GM12878 (cell line): ENCODE data around the gene MAST2. TPM values are rescaled to one million over a fixed set of nuclear protein-coding genes. Genes with fewer than 3 reads are reported as not detected.

Experiments used
- ATAC-seq: fragments of 200-7000 bp; cut with Tn5 transposase; 3 replicates; pipeline ENCODE4 v1.9.1; 2020; ENCODE audit warnings: mild to moderate bottlenecking, moderate library complexity
- BruUV-seq: library from RNA; stranded (reverse); fragments of 400-500 nt; replicated peaks from 2 replicates; lab custom pipeline; 2021; lab: Mats Ljungman, UMichigan
- CTCF ChIA-PET: fragments of 300-600 bp; sonication (Branson Sonifier 250); formaldehyde crosslinking; extraction: SDS; loops from one replicate; lab custom pipeline; 2021; ENCODE audit warnings: inconsistent platforms; lab: Yijun Ruan, JAX
- POLR2A ChIA-PET: fragments of 350-600 bp; formaldehyde crosslinking; extraction: SDS; loops from one replicate; lab custom pipeline; 2021; ENCODE audit warnings: inconsistent platforms; lab: Charles Lee
- RAD21 ChIA-PET: fragments of 300-600 bp; sonication (Branson Sonifier 250); formaldehyde crosslinking; loops from one replicate; lab custom pipeline; 2023; ENCODE audit warnings: antibody characterized with exemption; ENCODE audit not compliant: unreplicated experiment; lab: Charles Lee
- SMC1A ChIA-PET: fragments of 300-600 bp; sonication (Branson Sonifier 250); formaldehyde crosslinking; loops from one replicate; lab custom pipeline; 2023; ENCODE audit not compliant: unreplicated experiment, uncharacterized antibody; lab: Charles Lee
- DNase-seq: peaks from one replicate; pipeline ENCODE4 v3.0.0-alpha.2; 2011; ENCODE audit warnings: low read depth, low spot score
- FAIRE-seq: peaks from 3 replicates; lab custom pipeline; 2011; peaks lifted over from hg19 to GRCh38; lab: Jason Lieb, UNC
- H2AFZ ChIP-seq: 2 replicates; pipeline ENCODE4 v1.6.0; 2011; ENCODE audit warnings: low read depth, low read length, control low read depth; ENCODE audit not compliant: control insufficient read depth
- H3K27ac ChIP-seq: 2 replicates; pipeline ENCODE4 v1.5.1; 2011; ENCODE audit warnings: control low read depth; ENCODE audit not compliant: control insufficient read depth, insufficient read depth
- H3K27me3 ChIP-seq, 2 experiments: replicated peaks in 1 of 2; 2 replicates each; pipeline versions ENCODE4 v1.6.0 to v1.6.1; 2011; ENCODE audit warnings: low read length in 1 of 2; ENCODE audit not compliant: control insufficient read depth in 2 of 2, insufficient read depth in 2 of 2
- H3K36me3 ChIP-seq, 2 experiments: 2 replicates each; pipeline ENCODE4 v1.5.1; 2011; ENCODE audit warnings: low read length in 1 of 2; ENCODE audit not compliant: control insufficient read depth in 2 of 2, insufficient read depth in 2 of 2
- H3K4me1 ChIP-seq: 2 replicates; pipeline ENCODE4 v1.6.1; 2011; ENCODE audit warnings: mild to moderate bottlenecking, low read length, moderate library complexity, mixed read lengths; ENCODE audit not compliant: control insufficient read depth, insufficient read depth
- H3K4me2 ChIP-seq: 2 replicates; pipeline ENCODE4 v1.6.0; 2011; ENCODE audit warnings: control low read depth; ENCODE audit not compliant: control insufficient read depth, insufficient read depth
- H3K4me3 ChIP-seq: fragments of 200-600 bp; sonication (generic); 2 replicates; pipeline ENCODE4 v1.5.1; 2016
- H3K79me2 ChIP-seq: 2 replicates; pipeline ENCODE4 v1.6.0; 2011; ENCODE audit warnings: low read length; ENCODE audit not compliant: control insufficient read depth, insufficient read depth
- H3K9ac ChIP-seq: 2 replicates; pipeline ENCODE4 v1.8.0; 2011; ENCODE audit warnings: low read length, control low read depth, mixed read lengths; ENCODE audit not compliant: control insufficient read depth, insufficient read depth
- H3K9me3 ChIP-seq: replicated peaks from 3 replicates; pipeline ENCODE4 v1.5.1; 2011; ENCODE audit warnings: mild to moderate bottlenecking, low read length; ENCODE audit not compliant: control insufficient read depth, insufficient read depth
- H4K20me1 ChIP-seq: 2 replicates; pipeline ENCODE4 v1.6.0; 2011; ENCODE audit not compliant: control insufficient read depth, insufficient read depth
- EED ChIP-seq: sonication (generic); IDR thresholded peaks from 2 replicates; pipeline ENCODE4 v1.6.1; 2016; ENCODE audit warnings: antibody characterized with exemption, low read depth
- IKZF1 ChIP-seq: fragments of 450-650 bp; conservative IDR thresholded peaks from 2 replicates; pipeline ENCODE4 v1.6.1; 2017; ENCODE audit warnings: antibody characterized with exemption, mild to moderate bottlenecking
- TAF1 ChIP-seq: IDR thresholded peaks from 2 replicates; pipeline ENCODE4 v1.6.1; 2011; ENCODE audit warnings: mild to moderate bottlenecking, low read depth, low read length, borderline replicate concordance
- ZBTB40 ChIP-seq: fragments of 450-650 bp; IDR thresholded peaks from 2 replicates; pipeline ENCODE4 v1.6.1; 2016; ENCODE audit warnings: mild to moderate bottlenecking, moderate library complexity, borderline replicate concordance
- WGBS: methylation state at CpG from one replicate; pipeline ENCODE4 v1.1.6; 2016; ENCODE audit warnings: low lambda C conversion rate; ENCODE audit not compliant: insufficient replicate concordance, insufficient coverage; ENCODE audit errors: missing lambda C conversion rate; 5-methylcytosine and 5-hydroxymethylcytosine counted together
- in situ Hi-C: fragments of 300-500 bp; cut with MboI; formaldehyde crosslinking; loops from 9 replicates; pipeline ENCODE4 v1.14.3; 2018; ENCODE audit warnings: mixed read lengths
- intact Hi-C: fragments of 100-400 bp; cut with micrococcal nuclease; formaldehyde crosslinking; loops from one replicate; pipeline ENCODE4 v1.14.2; 2022; ENCODE audit not compliant: unreplicated experiment
- polyA plus RNA-seq, 11 experiments: library from polyadenylated mRNA; depleted of rRNA in 4 of 11; unstranded in 6 of 11; stranded (reverse) in 5 of 11; fragments of >200 nt; fragmentation: Nextera tagmentation in 4 of 11; fragmentation: Illumina TruSeq in 1 of 11; extraction: Ambion mirVana in 4 of 11; extraction: Trizol in 1 of 11; gene quantifications; 1 replicate in 1 of 11; 2 replicates in 10 of 11; pipeline versions ENCODE4 v1.2.1 to v1.2.3, GENCODE V29; 2011 to 2016; ENCODE audit warnings: inconsistent platforms in 2 of 11, missing spikeins in 2 of 11, low read depth in 1 of 11
- total RNA-seq, 4 experiments: library from RNA; depleted of rRNA in 3 of 4; stranded (reverse); fragments of >200 nt in 3 of 4; fragmentation: Illumina TruSeq in 1 of 4; extraction: Trizol in 1 of 4; gene quantifications; 2 replicates each; pipeline versions ENCODE4 v1.2.1 to v1.2.3, GENCODE V29; 2013 to 2021

Gene MAST2
- total and polyA plus RNA-seq, 10 of the 15 experiments (the other 5 are each of a cell fraction or from before 2014, with no cell fraction given): 1.0 to 28.7 (median 13.8) TPM

DNA sequence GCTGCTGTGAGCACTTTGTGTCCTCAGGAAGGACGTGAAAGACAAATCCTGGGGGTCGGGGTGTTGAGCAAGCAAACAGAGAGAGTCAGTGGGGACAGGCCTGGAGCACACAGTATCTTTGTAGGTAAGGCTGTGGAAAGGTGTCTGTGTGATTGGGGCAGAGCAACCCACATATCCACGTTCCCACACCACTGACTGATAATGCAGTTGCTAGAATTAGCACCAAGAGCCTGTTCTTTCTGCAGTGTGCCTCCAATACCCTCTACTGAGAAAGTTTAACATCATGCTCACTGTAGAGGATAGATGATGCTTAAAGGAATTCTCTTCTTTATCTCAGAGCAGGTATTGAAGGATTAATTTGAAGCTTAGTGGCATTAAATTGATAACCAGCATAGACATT lies 167.9 kb downstream of the MAST2 start (continued):
- no peak for TF ChIP-seq TAF1
- TF ChIP-seq, all 136 proteins: peak for 0

DNA sequence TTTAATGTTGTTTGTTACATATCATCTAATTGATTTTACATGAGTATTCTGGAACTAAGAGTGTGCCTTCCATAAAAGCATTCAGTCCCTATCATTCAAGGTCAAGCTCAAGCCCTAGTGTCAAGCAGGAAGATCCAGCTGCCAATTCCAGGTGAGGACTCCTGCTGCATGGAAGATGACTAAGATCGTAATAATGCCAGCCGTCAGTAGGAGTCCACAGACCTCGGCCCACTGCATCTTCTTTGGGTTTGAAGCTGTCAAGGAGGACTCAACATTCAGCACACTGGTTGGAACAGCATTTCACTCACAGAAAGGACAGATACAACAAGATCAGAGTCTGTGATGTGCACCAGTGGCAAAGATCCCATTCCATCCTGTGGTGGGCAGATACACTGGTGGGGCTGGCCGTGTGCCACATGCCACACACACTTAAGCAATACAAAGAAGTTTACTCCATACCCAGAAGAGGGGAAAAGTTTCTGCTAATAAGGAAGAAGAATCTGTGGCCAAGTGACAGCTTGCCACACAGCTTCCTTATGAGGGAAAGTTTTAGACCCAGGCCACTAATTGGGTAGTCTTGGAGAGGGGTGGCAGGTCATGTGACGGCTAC lies 168.6 kb downstream of the MAST2 start:
- ChIA-PET POLR2A (no interaction called here), RAD21 (no interaction called here), SMC1A (interaction anchor here (0.8 kb wide), 1 partner anchor 14 kb away, joined by 4 read pairs; no protein-coding TSS in a partner anchor), CTCF (no interaction called here)
- Histone ChIP-seq H3K27ac (no peak overlapping the region), H3K36me3 (peaks cover 0 to 2% of the 10 kb centered on the region in 2 experiments; a peak in 2 of 4 replicates), H3K9ac (no peak overlapping the region), H3K4me1 (no peaks in the 10 kb centered on the region), H3K4me2 (no peak overlapping the region), H4K20me1 (no peaks in the 10 kb centered on the region), H3K4me3 (no peak overlapping the region), H3K79me2 (no peaks in the 10 kb centered on the region), H3K9me3 (no peaks in the 10 kb centered on the region), H2AFZ (no peak overlapping the region), H3K27me3 (no peaks in the 10 kb centered on the region)
- TF ChIP-seq EED: no peak
- no peak for TF ChIP-seq ZBTB40
- TF ChIP-seq IKZF1: no peak
- no peak for ATAC-seq
- WGBS: 95% methylated on average over 5 of the region's 5 CpGs
- FAIRE-seq: no peak
- in situ Hi-C loops: no loop called here
- intact Hi-C loops: no loop called here
- BruUV-seq: no TSS peak
- DNase-seq: no peak
